Activated T-cell treated with anti-CD3 and anti-CD28 coated beads for 1 hour (primary cell): ENCODE data around the gene GPX5.
"Not testable (repeated sequence)": the region's sequence is repeated elsewhere in the genome, so short reads cannot be mapped to it uniquely, and the experiment has no call there.

ENCODE experiments used
- DNase-seq: peaks from one replicate; pipeline ENCODE4 v3.0.0-alpha.2; 2020; ENCODE audit warnings: low read depth

The GPX5 gene

DNA sequence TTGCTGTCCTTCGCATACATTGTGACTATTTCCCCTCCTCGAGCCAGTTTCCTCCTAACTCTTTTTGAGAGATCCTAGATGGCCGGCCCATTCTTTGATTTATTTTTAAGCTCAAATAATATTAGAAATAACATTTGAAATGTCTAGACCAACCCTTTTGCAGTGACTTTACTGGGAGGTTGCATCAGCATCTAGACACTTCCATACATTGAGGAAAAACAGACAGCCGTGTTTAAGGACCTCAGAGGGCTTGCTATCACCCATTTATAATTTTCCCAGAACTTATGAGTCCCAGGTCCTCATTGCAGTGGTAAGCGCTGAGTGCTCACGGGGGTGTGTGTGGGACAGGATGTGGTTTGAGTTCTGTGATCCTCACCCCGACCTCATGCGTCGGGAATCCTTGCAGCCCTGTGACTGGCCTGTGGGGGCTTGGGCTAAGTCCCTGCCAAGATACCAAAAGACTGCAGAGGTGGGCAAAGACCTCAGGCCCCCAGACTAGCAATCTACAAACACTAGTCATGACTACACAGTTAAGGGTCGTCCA, at the start of gene GPX5:
Gene GPX5 (plus strand): TSS at position 386 of the 544 bp plus-strand sequence. CDS start 133 bp downstream, at position 519.
- DNase-seq = no peak

GRCh38 chr6:28478518-28478917, 47.2 kb upstream of the GPX5 start:
- DNase-seq = no peak

DNA sequence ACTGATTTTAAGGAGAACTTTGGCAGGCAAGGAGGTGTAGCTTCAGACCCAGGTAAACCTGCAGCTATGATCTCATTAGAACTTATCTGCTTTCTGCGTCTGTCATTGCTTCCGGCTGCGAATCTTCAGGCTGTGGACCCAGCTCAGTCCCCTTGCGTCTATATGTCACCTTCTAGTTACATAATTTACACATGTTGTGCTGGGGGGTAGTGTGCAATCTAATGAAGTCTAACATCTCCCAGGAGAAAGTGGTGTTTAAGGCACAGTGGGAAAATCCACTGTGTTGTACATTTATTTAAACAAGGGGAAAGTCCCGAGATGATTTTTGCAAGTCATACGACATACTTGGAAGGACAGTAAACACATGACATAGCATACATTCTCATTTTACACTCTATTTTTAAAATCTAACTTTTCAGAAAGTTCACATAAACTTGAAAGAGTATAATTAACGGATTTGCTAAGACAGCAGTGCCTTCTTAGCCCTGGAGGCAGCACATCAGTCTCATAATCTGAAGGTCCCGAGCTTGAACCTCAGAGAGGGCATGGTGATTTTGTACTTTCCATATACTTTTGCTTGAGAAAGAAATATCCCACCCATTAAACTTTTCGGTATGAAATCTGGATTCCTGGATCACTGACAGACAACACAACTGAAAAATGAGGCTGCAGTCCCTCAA, 45.3 kb upstream of the GPX5 start:
- no peak for DNase-seq

DNA sequence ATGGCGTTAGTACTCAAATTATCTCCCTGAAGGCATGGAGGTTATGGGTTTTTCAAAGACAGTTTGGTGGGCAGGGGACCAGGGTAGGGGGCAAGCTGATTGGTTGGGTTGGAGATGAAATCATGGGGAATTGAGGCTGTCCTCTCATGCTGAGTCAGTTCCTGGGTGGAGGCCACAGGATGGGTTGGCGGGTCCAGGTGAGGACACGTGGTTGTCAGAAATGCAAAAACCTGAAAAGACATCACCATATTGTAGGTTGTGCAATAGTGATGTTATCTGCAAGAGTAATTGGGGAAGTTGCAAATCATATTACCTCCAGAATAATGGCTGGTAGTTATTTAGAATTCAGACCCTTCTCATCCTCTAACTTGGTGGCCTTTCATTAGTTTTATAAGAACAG, 40.2 kb upstream of the GPX5 start:
- DNase-seq = no peak

DNA sequence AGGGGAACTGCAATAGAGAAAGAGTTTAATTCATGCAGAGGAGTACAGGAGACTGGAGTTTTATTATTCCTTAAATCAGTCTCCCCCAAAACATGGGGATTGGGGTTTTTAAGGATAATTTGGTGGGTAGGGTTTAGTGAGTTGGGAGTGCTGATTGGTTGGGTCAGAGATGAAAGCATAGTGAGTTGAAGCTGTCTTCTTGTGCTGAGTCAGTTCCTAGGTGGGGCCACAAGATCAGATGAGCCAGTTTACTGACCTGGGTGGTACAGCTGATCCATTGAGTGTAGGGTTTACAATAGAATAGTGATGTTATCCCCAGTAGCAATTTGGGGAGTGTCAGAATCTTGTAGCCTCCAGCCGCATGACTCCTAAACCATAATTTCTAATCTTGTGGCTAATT, 39.1 kb upstream of the GPX5 start:
- no peak for DNase-seq

DNA sequence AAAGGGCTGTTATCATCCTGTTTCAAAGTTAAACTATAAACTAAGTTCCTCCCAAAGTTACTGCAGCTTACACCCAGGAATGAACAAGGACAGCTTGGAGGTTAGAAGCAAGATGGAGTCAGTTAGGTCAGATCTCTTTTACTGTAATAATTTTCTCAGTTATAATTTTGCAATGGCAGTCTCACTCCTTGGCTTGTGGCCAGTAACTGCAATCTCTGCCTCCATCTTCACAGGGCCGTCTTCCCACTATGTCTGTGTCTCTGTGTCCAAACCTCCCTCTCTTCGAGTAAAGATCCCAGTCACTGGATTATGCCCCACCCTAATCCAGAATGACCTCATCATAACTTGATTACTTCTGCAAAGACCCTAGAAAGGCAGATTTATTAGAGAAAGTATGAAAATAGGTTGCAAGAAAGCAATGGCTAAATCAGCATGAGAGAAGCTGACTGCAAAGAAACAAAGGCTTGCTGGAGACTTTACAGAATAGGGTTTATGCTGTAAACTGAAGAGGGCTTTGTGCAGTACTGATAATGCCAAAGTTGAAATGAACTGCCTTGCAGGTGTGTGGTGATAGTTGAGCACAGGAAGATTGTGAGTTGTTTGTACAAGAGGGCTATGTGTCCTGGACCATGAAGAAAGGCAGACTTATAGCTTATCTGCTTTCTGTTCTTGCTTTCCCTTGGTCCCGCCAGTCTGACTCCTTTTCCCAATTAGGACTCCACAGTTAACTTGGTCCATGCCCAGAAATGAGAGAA, 38.5 kb upstream of the GPX5 start:
- DNase-seq = no peak

- no peak for DNase-seq
Measured at GRCh38 chr6:28488916-28489365, 36.7 kb upstream of the GPX5 start.

DNA sequence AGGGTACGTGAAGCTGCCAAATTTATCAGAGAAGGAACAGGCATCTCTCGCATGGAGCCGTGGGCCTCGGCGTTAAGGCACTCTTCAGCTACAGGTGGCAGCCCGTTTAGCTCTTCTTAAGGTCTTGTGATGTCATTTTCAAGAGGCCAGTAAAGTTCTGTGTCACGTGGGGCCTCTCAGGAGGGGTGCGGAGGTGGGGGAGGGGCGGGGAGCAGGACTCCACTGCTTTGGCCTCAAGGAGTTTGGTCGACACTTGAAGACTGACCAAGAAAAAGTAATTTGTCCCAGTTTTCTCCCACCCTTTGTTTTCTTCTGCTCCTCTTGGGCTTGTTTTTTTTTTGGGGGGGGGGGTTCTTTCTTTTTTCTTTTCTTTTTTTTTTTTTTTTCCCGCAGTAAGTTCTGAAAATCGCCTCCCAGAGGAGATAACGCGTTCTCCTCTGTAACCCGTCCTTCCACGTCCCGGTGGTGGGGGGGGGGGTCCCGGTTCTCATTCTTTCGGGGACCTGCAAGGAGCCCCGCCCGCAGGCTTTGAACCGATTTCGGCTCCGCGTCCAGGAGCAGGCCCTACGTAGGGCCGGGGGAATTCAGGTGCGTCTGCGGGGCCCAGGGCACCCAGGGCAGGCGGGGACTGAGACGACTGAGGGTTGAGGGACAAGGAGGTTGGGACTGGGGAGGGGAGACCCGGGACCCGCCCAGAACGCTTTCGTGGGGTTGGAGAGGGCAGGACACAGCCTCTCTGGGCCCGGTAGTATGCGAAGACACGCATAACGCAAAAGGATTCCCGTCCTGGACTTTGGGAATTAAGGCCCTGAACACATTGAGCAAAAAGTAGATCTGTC, 36.1 kb upstream of the GPX5 start:
- DNase-seq = peak; percentile 20

GRCh38 chr6:28490205-28490890, 35.3 kb upstream of the GPX5 start:
- no peak for DNase-seq

DNA sequence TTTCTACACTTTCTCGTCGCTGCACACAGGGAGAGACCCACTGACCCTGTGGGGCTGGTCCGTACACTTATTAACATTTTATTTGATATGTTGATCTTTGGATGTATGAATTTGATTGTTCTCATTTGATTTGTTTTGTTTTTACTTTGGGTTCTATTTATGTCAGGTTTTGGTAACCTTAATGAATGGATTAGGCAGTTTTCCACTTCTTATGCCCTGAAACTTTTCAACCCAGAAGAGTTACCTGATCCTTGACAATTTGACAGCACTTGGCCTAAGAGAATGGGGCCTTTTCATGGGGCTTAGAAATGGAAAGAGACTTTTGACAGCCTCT, 33.7 kb upstream of the GPX5 start:
- DNase-seq = no peak

- DNase-seq = no peak
Measured at GRCh38 chr6:28496099-28496779, 29.4 kb upstream of the GPX5 start.

- DNase-seq = no peak
Measured at GRCh38 chr6:28497306-28497705, 28.4 kb upstream of the GPX5 start.

DNA sequence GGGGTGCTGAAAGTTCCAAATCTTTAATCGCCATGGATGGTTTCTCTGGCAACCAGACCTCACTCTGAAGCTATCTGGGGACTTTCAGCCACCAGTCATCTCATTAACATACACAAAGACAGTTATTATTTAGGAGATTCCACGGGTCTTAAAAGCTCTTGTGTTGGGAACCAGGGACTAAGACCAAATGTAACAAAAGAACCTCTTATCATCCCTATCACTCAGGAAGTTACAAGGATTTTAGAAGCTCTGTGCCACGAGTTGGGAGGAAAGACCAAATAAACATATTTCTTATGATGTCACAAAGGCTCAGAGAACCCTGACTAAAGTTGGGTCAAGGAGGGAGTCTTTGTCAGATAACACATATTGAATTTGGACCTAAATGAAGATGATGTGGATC, 27.8 kb upstream of the GPX5 start:
- DNase-seq = no peak

- DNase-seq = no peak
Measured at GRCh38 chr6:28501259-28501658, 24.4 kb upstream of the GPX5 start.

- not testable (repeated sequence) for DNase-seq
Measured at GRCh38 chr6:28502136-28502535, 23.5 kb upstream of the GPX5 start.

DNA sequence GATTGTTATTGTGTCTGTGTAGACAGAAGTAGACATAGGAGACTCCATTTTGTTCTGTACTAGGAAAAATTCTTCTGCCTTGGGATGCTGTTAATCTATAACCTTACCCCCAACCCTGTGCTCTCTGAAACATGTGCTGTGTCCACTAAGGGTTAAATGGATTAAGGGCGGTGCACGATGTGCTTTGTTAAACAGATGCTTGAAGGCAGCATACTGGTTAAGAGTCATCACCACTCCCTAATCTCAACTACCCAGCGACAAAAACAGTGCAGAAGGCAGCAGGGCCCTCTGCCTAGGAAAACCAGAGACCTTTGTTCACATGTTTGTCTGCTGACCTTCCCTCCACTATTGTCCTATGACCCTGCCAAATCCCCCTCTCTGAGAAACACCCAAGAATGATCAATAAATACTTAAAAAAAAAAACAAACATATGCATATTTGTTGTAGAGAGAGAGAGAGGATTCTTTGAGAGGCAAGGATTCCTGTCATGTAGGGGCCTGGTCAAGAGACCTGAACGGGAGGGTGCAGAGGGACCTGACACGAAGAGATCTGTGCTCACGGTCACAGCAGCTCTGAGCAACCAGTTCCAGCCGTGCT, 22.9 kb upstream of the GPX5 start:
- not testable (repeated sequence) for DNase-seq

DNA sequence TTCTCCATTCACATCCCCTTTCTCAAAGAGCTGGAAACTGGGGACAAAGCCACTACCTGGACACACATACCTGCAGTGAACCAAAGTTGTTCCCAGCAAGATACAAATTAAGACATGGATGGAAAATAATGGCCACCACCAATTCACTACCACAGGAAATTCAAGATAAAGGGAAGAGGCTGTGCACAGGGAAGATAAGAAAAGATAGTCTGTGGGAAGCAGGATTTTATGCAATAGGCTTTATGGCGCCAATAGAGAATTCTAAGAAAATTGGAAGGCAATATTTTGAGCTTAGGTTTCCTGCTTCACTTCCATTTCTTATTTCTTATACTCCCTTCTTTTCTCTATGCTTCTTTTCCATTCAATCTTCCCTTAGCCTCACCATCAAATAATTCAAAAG, 19.9 kb upstream of the GPX5 start:
- DNase-seq = no peak

DNA sequence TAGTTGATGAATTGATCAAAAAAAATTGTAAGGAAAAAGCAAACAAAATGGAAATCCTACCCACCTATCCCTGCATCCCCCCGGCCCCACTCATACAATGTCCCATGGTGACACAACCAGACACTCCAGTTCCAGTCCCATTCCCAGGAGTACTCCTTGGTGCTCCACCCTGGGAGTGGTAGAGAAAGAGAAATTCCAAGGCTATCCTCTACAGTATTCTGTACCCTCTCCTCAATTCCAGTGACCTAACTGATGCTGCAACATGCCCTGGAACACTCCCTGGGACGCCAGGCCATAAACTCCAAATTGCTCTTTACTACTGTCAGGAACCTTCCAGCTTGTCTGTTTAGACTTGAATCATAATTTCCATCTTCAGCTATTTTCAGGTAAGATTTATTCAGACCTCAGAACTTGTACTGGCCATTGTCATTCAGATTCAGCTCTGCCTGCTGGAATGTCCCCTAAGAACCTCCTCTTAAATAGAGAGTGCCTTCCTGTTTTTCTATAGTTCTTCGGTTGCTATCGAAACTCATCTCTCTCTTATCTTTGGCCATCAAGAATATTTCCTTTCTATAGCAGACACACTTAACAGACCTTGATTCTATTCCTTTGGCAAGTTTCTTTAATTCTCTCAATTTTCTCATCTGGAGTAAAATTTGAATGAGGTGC, 18.7 kb upstream of the GPX5 start:
- DNase-seq = no peak

- DNase-seq = no peak
Measured at GRCh38 chr6:28511628-28512300, 13.9 kb upstream of the GPX5 start.

DNA sequence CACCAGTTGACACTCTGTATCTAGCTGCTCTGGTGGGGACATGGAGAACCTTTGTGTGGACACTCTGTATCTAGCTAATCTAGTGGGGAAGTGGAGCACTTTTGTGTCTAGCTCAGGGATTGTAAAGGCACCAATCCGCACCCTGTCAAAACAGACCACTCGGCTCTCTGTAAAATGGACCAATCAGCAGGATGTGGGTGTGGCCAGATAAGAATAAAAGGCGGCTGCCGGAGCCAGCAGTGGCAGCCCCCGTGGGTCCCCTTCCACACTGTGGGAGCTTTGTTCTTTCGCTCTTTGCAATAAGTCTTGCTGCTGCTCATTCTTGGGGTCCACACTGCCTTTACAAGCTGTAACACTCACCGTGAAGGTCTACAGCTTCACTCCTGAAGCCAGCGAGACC, 13.3 kb upstream of the GPX5 start:
- DNase-seq = not testable (repeated sequence)
